HG03439 (cell line): ENCODE measurements around the gene NUDT17.

Experiments used
- ATAC-seq: cut with Tn5 transposase; IDR thresholded peaks from one replicate; pipeline ENCODE4 v1.9.1; 2021; ENCODE audit warnings: mild to moderate bottlenecking, moderate library complexity; ENCODE audit not compliant: unreplicated experiment

The NUDT17 gene

DNA sequence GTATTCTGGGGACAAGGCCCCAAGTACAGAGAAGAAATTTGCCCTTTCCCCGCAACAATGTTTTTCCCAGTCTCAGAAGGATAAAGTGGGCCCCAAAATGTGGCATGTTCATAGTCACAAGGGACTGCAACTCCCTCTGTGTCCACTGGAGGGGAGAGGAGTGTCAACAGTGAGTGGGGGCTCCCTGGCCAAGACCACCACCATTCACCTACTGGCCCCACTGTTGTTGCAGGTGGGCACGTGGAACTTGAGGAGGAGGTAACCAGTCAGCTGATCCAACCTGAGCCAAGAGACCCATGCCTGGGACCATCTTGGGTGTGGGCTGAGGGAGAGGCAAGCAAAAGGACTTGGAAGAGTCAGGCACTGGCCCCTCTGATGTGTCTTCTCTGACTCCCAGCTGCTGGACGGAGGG, 777 bp downstream of the NUDT17 start:
- no peak for ATAC-seq

DNA sequence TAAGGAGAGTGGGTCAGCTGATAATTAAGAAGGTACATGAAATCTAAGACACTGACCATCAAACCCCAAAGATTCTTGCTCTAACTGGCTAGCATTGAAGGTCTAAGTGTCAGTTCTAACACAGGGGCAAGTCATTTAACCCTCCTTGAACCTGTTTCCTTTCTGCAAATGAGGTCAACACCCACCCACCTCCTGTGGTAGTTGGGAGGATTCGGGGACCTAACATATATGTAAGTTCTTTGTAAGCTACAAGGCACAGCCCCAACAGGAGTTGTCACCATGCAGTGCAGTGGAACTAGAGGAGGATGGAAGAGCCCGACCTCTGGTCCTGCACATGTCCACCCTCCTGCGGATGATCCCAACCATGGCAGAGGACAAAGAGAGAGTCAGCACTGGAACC, 2.4 kb downstream of the NUDT17 start:
- ATAC-seq = no peak

DNA sequence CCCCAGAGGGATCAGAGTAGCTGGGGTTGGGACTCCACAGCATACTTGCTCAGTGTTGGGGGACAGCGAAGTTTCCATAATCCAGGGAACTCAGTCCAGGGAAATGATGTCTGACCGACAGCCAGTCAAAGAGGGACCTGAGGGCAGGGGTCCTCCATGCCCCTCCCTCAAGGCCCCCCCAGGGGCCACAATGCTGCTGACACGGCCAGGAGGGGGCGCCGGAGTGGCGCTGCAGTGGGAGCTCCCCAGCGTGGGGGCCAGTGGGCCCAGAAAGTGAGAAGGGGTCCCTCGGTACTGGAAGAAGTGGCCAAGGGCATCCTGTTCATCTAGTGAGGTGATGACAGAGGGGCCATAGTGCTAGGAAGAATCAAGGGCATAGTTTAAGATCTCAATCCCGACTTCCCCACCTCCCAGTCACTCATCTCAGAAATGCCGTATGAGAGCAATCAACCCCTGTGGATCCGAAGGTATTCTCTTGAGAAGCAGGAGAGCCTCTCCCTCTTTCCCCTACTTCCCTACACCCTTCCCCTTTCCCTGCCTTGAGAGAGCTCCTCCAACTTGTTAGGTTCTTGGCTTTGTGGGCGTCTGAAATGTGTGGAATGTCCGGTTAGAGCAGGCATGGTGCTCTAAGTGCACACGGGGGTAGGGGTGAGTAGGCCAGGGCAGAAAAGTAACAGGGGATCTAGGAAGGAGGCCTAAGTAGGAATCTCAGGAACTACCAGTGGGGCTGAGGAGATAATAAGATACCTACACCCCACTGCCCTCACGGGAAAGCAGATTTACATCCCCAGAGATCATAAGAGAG, 4.1 kb downstream of the NUDT17 start:
- ATAC-seq = no peak

DNA sequence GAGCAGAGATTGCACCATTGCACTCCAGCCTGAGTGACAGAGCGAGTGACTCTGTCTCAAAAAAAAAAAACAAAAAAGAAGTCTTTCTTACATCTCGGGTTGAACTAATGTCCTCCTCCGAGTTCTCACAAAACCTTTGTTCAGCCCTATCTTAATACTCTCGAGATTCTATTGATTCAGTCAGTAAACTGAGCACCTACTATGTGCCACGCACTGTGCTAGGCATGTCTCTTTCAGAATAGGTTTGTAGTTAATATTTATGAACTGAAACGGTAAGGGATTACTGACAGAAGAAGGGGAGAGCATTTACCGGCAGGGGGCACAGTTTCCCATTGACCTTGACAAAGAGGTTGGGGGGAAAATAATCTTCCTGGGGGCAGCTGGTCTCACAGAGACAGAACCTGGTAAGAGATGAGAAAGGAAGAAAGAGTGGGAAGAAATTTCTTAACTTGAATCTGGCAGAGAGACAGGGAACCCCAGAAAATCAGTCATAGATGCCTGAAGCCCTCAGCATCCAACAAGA, 10.1 kb downstream of the NUDT17 start:
- ATAC-seq = no peak

DNA sequence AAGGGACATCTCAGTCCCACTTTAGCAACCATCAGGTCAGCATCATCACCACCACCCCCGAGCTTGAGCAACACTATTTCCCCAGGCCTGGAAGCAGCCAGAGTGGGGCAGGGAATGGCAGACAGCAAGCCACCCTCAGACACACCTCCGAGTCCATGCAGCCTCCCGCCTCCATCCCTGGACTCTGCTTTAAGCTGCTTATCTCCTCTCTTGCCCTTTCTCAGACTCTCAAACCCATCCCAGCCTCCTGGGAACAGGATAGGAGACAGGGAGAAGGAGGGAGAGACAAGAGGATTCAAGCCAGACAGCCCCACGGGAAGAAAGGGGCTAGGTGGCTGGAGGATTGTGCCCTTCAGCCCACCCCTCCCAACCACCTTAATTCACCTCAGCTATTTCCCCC, 11.7 kb downstream of the NUDT17 start:
- ATAC-seq = no peak

- no peak for ATAC-seq
These were observed 12.9 kb downstream of the NUDT17 start for GRCh38 chr1:145858238-145858900.

DNA sequence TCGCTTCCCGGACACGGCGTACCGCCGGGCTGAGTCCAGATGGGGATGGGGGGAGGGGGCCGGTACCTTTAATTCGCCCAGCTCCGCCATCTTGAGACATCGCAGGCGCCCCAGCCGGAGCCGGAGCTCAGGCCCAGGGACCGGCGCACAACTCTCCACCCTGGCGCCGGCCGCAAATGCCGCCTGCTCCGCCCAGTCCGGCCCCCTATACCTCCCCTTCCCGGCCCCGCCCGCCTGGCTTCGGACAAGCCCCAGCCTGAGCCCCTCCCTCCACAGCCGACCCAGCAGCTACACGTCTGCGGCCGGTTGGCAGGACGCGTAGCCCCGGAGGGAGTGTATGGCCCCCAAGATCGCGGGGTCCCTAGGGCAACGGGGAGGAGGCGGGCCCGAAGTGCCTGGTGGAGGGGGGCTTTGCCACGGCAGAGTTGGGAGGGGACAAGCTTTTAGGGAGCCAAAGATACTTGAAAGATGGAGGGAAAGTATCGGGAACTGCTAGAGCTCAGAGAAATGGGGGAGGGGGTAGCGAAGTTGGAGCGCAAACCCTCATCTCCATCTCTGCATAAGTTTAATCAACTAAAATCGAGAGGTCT, 13.6 kb downstream of the NUDT17 start, which contains the start of gene PIAS3:
Gene PIAS3, minus strand, starts transcription at position 181 of the 590 bp plus-strand sequence. Its CDS starts 91 bp downstream, at position 90.
- ATAC-seq = peak; percentile 79

- ATAC-seq = peak; percentile 72
These were observed 14.1 kb downstream of the NUDT17 start for GRCh38 chr1:145859491-145860023.

DNA sequence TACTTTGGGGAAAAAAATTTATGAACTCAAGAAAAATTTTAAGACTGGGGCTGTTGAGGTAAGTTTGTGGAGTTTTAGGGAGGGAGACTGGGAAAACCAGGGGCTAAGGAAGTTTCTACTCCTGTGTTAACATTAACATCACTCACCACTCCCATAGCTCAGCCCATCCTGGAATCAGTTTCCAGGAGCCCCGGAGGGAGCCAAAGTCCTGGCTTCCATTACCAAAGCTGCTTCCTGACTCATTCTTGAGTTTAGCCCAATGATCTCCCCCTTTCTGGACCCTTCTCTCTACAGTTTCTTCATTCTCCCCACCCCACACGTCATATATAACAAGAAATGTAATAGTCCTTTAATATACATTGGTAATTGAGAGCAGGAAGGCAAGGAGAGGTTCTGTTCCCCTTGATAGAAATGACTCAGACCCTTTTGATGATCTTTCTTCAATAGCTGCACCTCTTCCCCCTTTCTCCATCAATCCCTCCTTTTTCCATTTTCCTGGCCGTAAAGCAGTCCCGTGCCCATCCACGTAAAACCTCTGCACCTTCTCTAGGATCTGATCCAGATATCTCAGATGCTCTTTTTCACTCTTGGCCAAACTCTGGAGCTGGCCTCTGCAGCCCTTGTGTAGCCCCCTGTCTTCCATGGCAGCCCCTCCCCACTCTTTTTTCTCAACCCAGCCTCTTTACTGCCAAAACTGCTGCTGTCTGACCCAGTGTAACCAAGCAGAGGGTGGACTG, 18.0 kb downstream of the NUDT17 start:
- no peak for ATAC-seq

DNA sequence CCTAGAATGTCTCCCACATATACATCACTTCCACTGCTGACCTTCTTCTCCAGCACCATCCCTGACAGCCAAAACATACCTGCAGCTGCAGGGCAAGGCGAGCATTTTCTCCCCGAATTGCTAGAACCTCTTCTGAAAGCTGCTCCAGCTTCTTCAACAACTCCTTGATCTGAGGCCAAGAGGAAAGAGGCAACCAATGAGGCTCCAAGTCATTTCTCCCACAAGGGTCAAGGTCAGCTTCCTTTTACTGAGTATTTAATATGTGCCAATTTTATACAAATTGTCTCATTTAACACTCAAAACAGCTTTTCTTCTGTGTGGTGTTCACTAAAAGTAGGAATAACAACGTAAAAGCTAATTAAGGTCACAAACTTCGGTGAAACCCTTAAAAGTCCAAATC, 22.8 kb downstream of the NUDT17 start:
- no peak for ATAC-seq

DNA sequence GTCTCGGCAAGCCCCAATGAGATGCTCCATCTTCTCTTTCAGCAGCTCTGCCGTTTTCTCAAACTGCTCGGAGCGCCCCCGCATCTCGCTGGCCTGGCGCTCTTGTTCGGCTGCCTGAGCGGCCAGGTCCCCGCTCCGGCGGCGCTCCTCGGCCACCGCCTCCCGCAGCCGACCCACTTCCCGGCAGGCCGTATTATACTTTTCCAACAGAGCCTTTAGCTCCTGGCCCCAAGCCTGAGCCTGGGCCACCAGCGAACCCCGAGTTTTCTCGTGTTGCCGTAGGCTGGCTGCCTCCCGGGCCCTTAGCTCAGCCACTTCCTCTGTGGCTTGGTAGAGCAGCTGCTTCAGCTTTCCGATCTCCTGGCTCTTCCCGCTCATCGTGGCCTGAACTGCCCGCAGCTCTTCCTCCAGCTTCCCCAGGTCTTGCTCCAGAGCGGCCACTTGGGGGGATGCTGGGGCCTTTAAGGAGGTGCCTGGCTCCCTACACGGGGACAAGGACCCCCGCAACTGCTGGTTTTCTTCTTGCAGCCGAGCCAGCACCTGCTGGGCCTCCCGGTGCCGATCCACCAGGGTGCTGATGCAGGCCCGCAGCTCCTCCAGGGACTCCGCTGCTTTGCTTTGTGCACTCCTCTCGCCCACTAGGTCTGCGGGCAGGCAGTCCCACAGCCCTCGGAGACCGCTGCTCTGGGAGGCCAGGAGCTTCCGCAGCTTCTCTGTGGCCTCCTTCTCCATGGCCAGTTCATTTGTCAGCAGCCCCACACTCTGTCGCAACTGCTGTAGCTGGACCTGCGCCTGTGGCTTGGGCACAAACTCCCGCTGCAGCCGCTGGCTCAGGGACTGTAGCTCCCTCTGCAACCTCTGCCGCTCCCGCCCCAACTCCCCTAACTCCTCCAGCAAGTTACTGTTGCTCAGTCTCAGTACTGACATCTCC, 26.8 kb downstream of the NUDT17 start:
- no peak for ATAC-seq

GRCh38 chr1:145874646-145875045, 29.2 kb downstream of the NUDT17 start:
- ATAC-seq = no peak

- no peak for ATAC-seq
These were observed 32.6 kb downstream of the NUDT17 start for GRCh38 chr1:145877923-145878486.

DNA sequence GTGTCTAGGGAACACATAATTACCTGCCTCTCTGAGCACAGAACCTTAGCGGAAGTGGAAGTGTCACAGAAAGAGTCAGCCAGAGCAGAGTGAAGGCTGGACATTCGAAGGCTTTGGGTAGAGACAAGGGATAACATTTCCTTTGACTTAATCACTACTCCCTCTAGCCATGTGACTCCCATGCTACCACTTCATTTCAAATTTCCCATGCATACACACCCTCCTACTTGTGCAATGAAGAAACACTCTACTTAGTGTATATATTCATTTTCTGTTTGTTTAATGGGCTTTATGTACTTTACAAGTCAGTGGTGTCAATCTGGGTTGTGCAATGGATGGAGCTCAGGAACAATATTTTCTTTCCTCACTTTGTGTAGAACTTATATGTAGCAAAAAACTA, 33.3 kb downstream of the NUDT17 start:
- no peak for ATAC-seq

DNA sequence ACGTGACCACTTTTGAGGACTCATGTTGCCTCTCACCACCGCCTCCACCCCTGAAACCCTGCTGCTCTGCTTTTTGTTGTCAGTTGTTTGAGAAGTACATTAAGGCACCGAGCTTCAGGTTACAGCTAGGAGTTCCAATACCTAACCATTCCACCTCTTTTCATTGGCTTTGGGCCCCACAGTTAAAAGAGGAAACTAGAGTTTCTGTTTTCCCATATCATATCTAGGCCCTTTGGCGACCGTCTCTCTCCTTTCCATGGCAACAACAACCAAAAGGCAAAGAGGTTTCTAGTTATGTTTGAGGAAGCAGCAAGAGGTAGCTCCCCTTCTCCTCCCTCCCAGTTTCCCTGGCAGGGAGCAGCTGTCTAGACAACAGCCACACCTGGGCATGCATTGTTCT, 34.3 kb downstream of the NUDT17 start:
- ATAC-seq = no peak

GRCh38 chr1:145884675-145885074, 39.2 kb downstream of the NUDT17 start:
- ATAC-seq = no peak

GRCh38 chr1:145885738-145886287, 40.4 kb downstream of the NUDT17 start, which contains the start of gene ANKRD35:
TSS of gene ANKRD35 (minus strand) at chr1:145885866. CDS start at chr1:145885758, 108 bp downstream.
- peak; percentile 96 for ATAC-seq

GRCh38 chr1:145886390-145886789, 41.0 kb downstream of the NUDT17 start:
- ATAC-seq = no peak

DNA sequence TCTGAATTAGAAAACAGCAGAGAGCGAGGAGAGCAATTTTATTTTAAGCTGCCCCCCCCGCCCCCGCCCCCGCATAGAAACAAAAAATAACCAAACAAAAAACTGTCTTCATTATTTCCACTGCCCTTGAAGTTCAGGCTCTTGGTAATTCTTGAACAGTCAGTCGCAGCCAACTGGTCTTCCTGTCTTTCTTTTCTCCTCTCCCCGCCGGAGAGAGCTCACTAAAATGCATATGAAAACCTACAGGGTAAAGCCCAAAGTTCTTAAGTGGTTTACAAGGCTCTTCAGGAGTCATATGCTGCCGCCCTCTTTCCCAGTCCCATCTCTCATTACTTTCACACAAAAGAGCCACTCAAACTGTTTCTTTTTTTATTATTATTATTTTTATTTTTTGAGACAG, 41.4 kb downstream of the NUDT17 start:
- ATAC-seq = no peak
